Karpas-422 (cell line): ENCODE data around the gene SV2B. TPM values are rescaled to one million over a fixed set of nuclear protein-coding genes. Genes with fewer than 3 reads are reported as not detected.
A peak's percentile ranks its signal among the peaks of the same experiment; 100 is the strongest.
"Not testable (repeated sequence)": the region's sequence is repeated elsewhere in the genome, so short reads cannot be mapped to it uniquely, and the experiment has no call there.

ENCODE experiments used
- DNase-seq: peaks from one replicate; pipeline ENCODE4 v3.0.0-alpha.2; 2015
- H2AFZ ChIP-seq: fragments of 200-600 bp; sonication (generic); 2 replicates; pipeline ENCODE4 v1.6.1; 2014; ENCODE audit warnings: antibody characterized with exemption, low read length, mixed read lengths
- H3K27ac ChIP-seq: fragments of 200-600 bp; sonication (generic); 2 replicates; pipeline ENCODE4 v1.5.1; 2014; ENCODE audit warnings: mild to moderate bottlenecking, low read length, moderate library complexity
- H3K27me3 ChIP-seq: fragments of 200-600 bp; sonication (generic); 2 replicates; pipeline ENCODE4 v1.6.1; 2014; ENCODE audit warnings: low read length, mixed read lengths
- H3K36me3 ChIP-seq: fragments of 200-600 bp; sonication (generic); 2 replicates; pipeline ENCODE4 v1.6.1; 2014; ENCODE audit warnings: low read length, mixed read lengths; ENCODE audit not compliant: insufficient read depth
- H3K4me1 ChIP-seq: fragments of 200-600 bp; sonication (generic); 2 replicates; pipeline ENCODE4 v1.6.1; 2014; ENCODE audit warnings: mild to moderate bottlenecking, low read length, mixed read lengths
- H3K4me2 ChIP-seq: fragments of 200-600 bp; sonication (generic); 2 replicates; pipeline ENCODE4 v1.6.1; 2014; ENCODE audit warnings: low read length, low read depth, mild to moderate bottlenecking; ENCODE audit not compliant: poor library complexity, severe bottlenecking
- H3K4me3 ChIP-seq: fragments of 200-600 bp; sonication (generic); 2 replicates; pipeline ENCODE4 v1.5.1; 2014; ENCODE audit warnings: mild to moderate bottlenecking, antibody characterized with exemption, low read length, mixed read lengths
- H3K79me2 ChIP-seq: fragments of 200-600 bp; sonication (generic); 2 replicates; pipeline ENCODE4 v1.6.1; 2014; ENCODE audit warnings: mild to moderate bottlenecking, low read length, mixed read lengths
- H3K9ac ChIP-seq: fragments of 200-600 bp; sonication (generic); 2 replicates; pipeline ENCODE4 v1.6.0; 2014; ENCODE audit warnings: low read length
- H3K9me2 ChIP-seq: fragments of 200-600 bp; sonication (generic), shearing (Covaris generic); replicated peaks from 2 replicates; pipeline ENCODE4 v1.6.0; 2014; ENCODE audit warnings: mild to moderate bottlenecking, low read length, moderate library complexity; ENCODE audit not compliant: insufficient read depth
- H3K9me3 ChIP-seq: fragments of 300-700, 200-600 bp; sonication (generic); 2 replicates; pipeline ENCODE4 v1.6.1; 2014; ENCODE audit warnings: low read length, mixed read lengths
- H4K20me1 ChIP-seq: fragments of 200-600 bp; sonication (generic); 2 replicates; pipeline ENCODE4 v1.6.1; 2014; ENCODE audit warnings: mild to moderate bottlenecking, antibody characterized with exemption, low read length, low read depth; ENCODE audit not compliant: insufficient read depth
- total RNA-seq: library from RNA; depleted of rRNA; stranded (reverse); fragments of >200 nt; shearing (Covaris generic); gene quantifications from 2 replicates; pipeline ENCODE4 v1.2.3, GENCODE V29; 2014; ENCODE audit warnings: low replicate concordance

The SV2B gene
- total RNA-seq, 1 experiment from 2014 or later: 0.26 TPM

- no peaks in the 10 kb centered on the region for H3K4me1 ChIP-seq
- H4K20me1 ChIP-seq: no peaks in the 10 kb centered on the region
These were observed 231.5 kb downstream of the SV2B start for GRCh38 chr15:91331581-91331980.

GRCh38 chr15:91335702-91336101, 235.6 kb downstream of the SV2B start:
- H3K27me3 ChIP-seq: no peaks in the 10 kb centered on the region
- no peaks in the 10 kb centered on the region for H3K79me2 ChIP-seq
- H3K36me3 ChIP-seq: no peaks in the 10 kb centered on the region
- H4K20me1 ChIP-seq: no peaks in the 10 kb centered on the region
- H2AFZ ChIP-seq: no peak overlapping the region
- no peaks in the 10 kb centered on the region for H3K9me2 ChIP-seq
- no peaks in the 10 kb centered on the region for H3K9me3 ChIP-seq
- no peak for DNase-seq
- no peak overlapping the region for H3K4me3 ChIP-seq
- no peak overlapping the region for H3K9ac ChIP-seq
- H3K4me1 ChIP-seq: no peaks in the 10 kb centered on the region
- no peak overlapping the region for H3K27ac ChIP-seq
- H3K4me2 ChIP-seq: no peak overlapping the region

More at GRCh38 chr15:91331581-91331980, 231.5 kb downstream of the SV2B start:
- H3K27ac ChIP-seq: no peak overlapping the region
- H2AFZ ChIP-seq: no peak overlapping the region
- no peaks in the 10 kb centered on the region for H3K36me3 ChIP-seq
- H3K4me2 ChIP-seq: no peak overlapping the region
- no peak overlapping the region for H3K9ac ChIP-seq
- no peaks in the 10 kb centered on the region for H3K27me3 ChIP-seq
- H3K4me3 ChIP-seq: no peak overlapping the region
- no peaks in the 10 kb centered on the region for H3K9me2 ChIP-seq
- H3K79me2 ChIP-seq: no peaks in the 10 kb centered on the region
- H3K9me3 ChIP-seq: peaks cover 5% of the 10 kb centered on the region; the same call in 1 of the 2 replicates
- no peak for DNase-seq

- Histone ChIP-seq H4K20me1 (no peaks in the 10 kb centered on the region), H3K9me2 (no peaks in the 10 kb centered on the region), H3K36me3 (no peaks in the 10 kb centered on the region), H2AFZ (no peak overlapping the region), H3K4me1 (no peaks in the 10 kb centered on the region), H3K27ac (no peak overlapping the region), H3K79me2 (no peaks in the 10 kb centered on the region), H3K27me3 (no peaks in the 10 kb centered on the region), H3K9me3 (no peaks in the 10 kb centered on the region), H3K4me2 (no peak overlapping the region), H3K9ac (no peak overlapping the region), H3K4me3 (no peak overlapping the region)
- DNase-seq: peak; percentile 7
These were observed 236.6 kb downstream of the SV2B start for GRCh38 chr15:91336687-91337086.

GRCh38 chr15:91338766-91339165, 238.7 kb downstream of the SV2B start:
- DNase-seq: peak; percentile 41

GRCh38 chr15:91342097-91342496, 242.0 kb downstream of the SV2B start:
- Histone ChIP-seq H3K4me1 (no peaks in the 10 kb centered on the region), H3K9me2 (no peaks in the 10 kb centered on the region), H3K36me3 (no peaks in the 10 kb centered on the region), H3K4me3 (no peak overlapping the region), H3K27me3 (no peaks in the 10 kb centered on the region), H3K9ac (no peak overlapping the region), H3K27ac (no peak overlapping the region), H3K9me3 (no peaks in the 10 kb centered on the region), H2AFZ (no peak overlapping the region), H3K79me2 (no peaks in the 10 kb centered on the region), H4K20me1 (no peaks in the 10 kb centered on the region), H3K4me2 (no peak overlapping the region)
- DNase-seq: peak; percentile 11

More at GRCh38 chr15:91338766-91339165, 238.7 kb downstream of the SV2B start:
- H3K36me3 ChIP-seq: no peaks in the 10 kb centered on the region
- H3K27me3 ChIP-seq: no peaks in the 10 kb centered on the region
- H3K79me2 ChIP-seq: no peaks in the 10 kb centered on the region
- no peak overlapping the region for H3K27ac ChIP-seq
- H2AFZ ChIP-seq: no peak overlapping the region
- H3K9me2 ChIP-seq: no peaks in the 10 kb centered on the region
- no peak overlapping the region for H3K9ac ChIP-seq
- H3K9me3 ChIP-seq: no peaks in the 10 kb centered on the region
- no peak overlapping the region for H3K4me3 ChIP-seq
- no peaks in the 10 kb centered on the region for H3K4me1 ChIP-seq
- no peaks in the 10 kb centered on the region for H4K20me1 ChIP-seq
- H3K4me2 ChIP-seq: no peak overlapping the region

DNA sequence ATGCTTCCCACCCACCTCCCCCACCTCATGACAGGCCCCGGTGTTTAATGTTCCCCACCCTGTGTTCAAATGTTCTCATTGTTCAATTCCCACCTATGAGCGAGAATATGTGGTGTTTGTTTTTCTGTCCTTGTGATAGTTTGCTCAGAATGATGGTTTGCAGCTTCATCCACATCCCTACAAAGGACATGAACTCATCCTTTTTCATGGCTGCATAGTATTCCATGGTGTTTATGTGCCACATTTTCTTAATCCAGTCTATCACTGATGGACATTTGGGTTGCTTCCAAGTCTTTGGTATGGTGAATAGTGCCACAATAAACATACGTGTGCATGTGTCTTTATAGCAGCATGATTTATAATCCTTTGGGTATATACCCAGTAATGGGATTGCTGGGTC, 244.9 kb downstream of the SV2B start:
- H3K9me2 ChIP-seq, H3K4me1 ChIP-seq, H3K27me3 ChIP-seq, H3K79me2 ChIP-seq, H3K9me3 ChIP-seq, H3K4me2 ChIP-seq, H3K9ac ChIP-seq, H3K36me3 ChIP-seq, H3K4me3 ChIP-seq, H4K20me1 ChIP-seq, DNase-seq, H2AFZ ChIP-seq, H3K27ac ChIP-seq: not testable (repeated sequence)

DNA sequence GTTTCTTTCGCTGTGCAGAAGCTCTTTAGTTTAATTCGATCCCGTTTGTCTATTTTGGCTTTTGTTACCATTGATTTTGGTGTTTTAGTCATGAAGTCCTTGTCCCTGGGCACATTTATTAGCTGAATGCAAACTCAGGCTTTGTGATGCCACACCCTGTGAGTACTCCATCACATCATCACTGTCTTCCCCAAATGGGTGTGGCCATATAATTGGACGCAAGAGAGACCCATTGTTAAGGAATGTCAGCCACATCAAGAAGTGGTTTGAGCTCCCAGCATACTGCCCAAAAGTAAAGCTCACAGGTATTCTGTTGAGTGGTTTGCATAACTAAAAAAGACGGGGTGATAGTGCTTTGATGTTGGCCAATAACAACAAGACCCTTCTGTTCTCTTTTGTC, 245.7 kb downstream of the SV2B start:
- Histone ChIP-seq H3K4me1 (no peaks in the 10 kb centered on the region), H3K27ac (no peak overlapping the region), H3K4me2 (no peak overlapping the region), H4K20me1 (no peaks in the 10 kb centered on the region), H3K9ac (no peak overlapping the region), H3K4me3 (no peak overlapping the region), H3K36me3 (no peaks in the 10 kb centered on the region), H3K27me3 (no peaks in the 10 kb centered on the region), H2AFZ (no peak overlapping the region), H3K9me2 (no peaks in the 10 kb centered on the region), H3K9me3 (no peaks in the 10 kb centered on the region), H3K79me2 (no peaks in the 10 kb centered on the region)
- DNase-seq: no peak

DNA sequence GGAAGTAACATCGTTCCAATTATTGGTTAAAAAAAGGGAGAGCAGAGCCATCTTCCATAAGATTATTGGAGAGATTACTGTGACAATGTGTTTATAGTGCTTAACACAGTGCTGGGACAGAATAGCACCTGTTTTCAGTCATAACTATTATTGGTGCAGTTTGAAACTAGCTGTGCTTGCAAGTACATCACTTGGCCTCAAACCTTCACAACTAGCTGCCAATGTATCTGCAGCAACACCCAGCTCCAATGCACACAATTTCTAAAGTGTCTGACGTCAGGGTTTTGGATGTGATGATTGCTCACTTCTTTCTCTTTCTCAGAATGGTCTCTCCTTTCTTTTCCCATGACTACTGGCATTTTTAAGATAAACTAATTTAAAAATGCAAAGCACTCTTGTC, 246.2 kb downstream of the SV2B start:
- no peaks in the 10 kb centered on the region for H3K36me3 ChIP-seq

More for the DNA sequence above, 246.2 kb downstream of the SV2B start:
- Histone ChIP-seq H3K9me3 (no peaks in the 10 kb centered on the region), H3K27ac (no peak overlapping the region), H3K4me3 (no peak overlapping the region), H2AFZ (no peak overlapping the region), H3K79me2 (no peaks in the 10 kb centered on the region), H3K9me2 (no peaks in the 10 kb centered on the region), H3K4me1 (no peaks in the 10 kb centered on the region), H3K4me2 (no peak overlapping the region), H3K9ac (no peak overlapping the region), H4K20me1 (no peaks in the 10 kb centered on the region), H3K27me3 (no peaks in the 10 kb centered on the region)
- DNase-seq: no peak
